Stimulated activated CD8-positive, alpha-beta memory T cell treated with anti-CD3 and anti-CD28 coated beads, Interleukin-7, amount 100 ng/mL, for 24 hours (primary cell): ENCODE measurements around the gene GRIK1.

Experiments
- DNase-seq: peaks from one replicate; pipeline ENCODE4 v3.0.0-alpha.2; 2020; ENCODE audit warnings: low read depth

Gene GRIK1

DNA sequence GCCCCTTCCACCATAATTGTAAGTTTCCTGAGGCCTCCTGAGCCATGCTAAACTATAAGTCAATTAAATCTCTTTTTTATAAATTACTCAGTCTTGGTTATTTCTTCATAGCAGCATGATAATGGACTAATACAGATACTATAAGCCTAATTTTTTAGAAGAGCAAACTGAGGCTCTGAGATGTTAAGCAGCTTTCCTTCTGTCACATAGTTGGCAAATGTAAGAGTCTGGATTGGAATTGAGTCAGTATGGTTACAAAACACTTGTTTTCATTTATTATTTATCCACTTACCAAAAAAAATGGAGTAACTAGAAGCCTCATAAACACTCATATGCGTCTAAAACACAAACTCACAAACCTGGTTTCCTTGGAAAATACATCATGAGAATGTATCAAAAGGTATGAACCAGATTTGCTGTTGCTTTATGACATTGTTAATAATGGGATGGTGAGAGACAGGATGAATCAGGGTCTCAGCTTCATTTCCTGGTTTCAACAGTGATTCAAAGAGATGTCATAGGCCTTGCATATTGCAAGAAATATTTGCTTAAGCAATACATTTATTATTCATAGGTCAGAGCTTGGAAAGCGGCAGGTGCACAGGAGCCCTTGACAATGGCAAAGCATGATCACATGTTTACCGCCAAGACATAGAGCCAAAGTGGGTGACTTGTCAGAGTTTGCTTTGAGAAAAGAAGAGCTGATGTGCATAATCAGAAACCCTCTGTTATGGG, 221.5 kb downstream of the GRIK1 start:
- no peak for DNase-seq

- no peak for DNase-seq
These were observed 222.1 kb downstream of the GRIK1 start for GRCh38 chr21:29717659-29718058.

DNA sequence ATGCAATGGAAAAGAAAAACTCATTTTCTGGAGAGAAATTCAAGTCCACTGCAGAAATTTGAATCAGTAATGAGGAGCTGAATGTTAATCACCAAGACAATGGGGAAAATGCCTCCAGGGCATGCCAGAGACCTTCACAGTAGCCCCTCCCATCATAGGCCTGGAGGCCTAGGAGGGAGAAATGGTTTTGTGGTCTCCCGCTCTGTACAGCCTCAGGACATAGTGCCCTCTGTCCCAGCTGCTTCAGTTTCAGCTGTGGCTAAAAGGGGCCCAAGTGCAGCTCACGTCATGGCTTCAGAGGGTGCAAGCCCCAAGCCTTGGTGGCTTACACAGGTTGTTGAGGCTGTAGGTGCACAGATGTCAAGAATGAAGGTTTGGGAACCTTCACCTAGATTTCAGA, 223.0 kb downstream of the GRIK1 start:
- no peak for DNase-seq

DNA sequence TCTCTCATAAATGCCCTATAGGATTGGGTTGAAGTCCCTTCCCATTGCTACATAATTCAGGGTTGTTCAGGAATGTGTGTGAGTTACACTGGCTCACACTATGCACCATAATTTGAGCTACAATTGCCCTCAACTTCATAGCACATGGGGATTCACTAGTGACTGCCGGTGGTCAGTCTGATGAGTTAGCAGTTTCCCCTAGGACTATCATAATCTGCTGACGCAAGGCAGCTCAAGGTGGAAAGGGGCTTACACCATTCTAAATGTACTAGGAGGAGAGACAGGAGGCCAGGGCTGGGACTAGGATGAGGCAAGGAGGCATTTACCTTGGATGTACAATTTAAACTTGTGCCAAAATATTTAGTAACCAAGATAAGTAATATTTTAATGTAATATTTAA, 224.7 kb downstream of the GRIK1 start:
- no peak for DNase-seq

- no peak for DNase-seq
These were observed 227.0 kb downstream of the GRIK1 start for GRCh38 chr21:29712818-29713217.

GRCh38 chr21:29711236-29711635, 228.6 kb downstream of the GRIK1 start:
- DNase-seq: no peak

DNA sequence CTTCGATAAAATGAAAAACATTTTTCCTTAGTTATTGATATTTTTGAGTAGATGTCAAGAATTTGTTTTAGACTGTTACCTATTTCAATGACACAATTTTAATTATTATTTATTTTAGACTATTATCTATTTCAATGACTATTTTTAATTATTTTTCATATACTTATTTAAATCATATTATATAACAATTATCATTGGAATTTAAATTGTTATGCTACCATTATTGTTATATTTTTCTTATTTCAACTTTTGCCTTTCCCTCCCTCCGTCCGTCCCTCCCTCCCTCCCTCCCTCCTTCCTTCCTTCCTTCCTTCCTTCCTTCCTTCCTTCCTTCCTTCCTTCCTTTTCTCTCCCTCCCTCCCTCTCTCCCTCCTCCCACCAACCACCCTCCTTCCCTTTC, 229.3 kb downstream of the GRIK1 start:
- no peak for DNase-seq

GRCh38 chr21:29708401-29708800, 231.4 kb downstream of the GRIK1 start:
- no peak for DNase-seq

DNA sequence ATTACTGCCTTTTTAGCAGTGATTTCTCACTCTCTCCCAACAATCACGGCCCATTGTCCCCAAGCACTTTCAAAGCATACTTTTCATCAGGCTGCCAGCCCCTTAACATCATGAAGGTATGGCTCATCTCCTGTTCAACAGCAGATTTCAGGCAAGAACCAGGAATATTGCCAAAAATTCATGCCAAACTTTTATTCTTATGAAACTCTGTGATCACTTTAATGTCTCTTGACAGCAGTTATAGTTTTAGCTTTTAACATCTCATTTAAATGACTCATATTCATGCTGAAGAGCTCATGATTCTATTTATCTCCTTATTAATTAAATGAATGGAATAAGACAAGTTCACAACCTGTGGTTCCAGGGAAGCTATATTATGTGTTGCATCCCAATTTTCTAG, 235.1 kb downstream of the GRIK1 start:
- DNase-seq: no peak

GRCh38 chr21:29701676-29702075, 238.1 kb downstream of the GRIK1 start:
- no peak for DNase-seq

- DNase-seq: no peak
These were observed 242.1 kb downstream of the GRIK1 start for GRCh38 chr21:29697555-29698193.

GRCh38 chr21:29696937-29697336, 242.9 kb downstream of the GRIK1 start:
- DNase-seq: no peak

DNA sequence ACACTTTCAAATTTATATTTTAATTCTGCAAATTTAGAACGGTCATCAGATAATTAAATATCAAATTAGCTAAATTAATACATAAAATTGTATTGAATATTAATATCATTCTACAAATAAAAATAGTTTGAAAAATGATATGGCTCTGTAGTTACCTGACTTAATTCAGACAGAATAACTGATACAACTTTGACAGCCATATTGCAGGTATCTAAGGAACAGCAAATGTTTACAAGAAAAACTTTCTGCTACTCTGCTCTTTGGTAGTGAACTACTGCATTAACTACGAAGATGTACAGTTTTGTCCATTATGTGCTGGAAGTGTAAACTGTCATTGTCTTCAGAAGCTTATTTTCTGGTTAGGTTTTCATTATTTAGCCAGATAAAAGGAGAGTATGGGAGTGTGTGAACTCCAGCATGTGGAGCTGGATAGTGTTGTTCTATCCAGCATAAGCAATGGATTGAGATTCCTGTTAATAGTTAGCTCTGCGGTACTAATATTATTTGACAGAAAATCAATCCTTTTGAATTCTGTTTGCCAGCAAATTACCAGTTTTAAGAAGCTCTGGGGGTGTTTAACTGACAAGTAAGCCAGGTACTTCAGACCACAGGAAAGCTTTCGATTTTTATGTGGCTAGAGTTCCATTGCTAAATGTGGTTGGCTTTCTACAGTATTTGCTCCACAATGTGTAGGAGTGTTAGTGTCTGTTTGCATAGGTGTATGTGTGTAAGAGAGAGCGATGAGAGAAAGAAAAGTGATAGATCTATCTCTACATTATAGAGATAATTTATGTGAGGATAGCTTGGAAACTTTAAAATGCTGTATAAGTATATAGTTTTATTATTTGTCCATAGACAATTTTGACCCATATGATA, 247.9 kb downstream of the GRIK1 start:
- no peak for DNase-seq

DNA sequence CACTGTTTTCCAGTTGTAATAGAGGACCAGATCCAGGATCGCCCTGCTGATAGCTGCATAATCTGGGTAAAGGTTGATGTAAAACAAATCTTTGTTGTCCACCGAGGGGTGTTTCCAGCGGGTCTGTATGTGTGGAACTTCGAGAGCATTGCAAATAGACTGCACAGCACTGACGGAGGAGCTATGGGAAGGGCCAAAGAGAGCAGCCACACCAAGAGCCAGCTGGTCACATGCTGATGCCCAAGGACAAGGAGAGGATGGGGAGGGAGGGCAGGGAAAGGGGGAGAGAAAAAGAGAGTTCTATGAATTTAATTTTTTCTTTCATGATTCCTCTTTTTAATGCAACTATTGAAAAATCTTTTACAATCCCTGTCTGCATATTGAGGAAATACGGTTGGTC, 250.0 kb downstream of the GRIK1 start:
- no peak for DNase-seq

DNA sequence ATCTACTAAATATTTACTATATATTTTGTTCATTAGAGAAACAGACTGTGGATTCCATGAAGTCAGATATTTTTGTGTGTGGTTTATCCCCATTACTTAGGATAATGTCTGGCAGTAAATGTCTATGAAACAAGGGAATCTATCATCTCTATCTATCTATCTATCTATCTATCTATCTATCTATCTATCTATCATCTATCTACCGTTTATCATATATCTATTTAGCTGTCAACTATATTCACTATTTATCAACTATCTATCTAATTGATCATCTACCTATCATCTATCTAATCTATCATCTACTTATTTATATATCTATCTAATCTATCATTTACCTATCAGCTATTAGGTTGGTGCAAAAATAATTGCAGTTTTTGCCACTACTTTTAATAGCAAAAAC, 255.7 kb downstream of the GRIK1 start:
- DNase-seq: no peak

GRCh38 chr21:29682800-29683199, 257.0 kb downstream of the GRIK1 start:
- no peak for DNase-seq

GRCh38 chr21:29680273-29680672, 259.5 kb downstream of the GRIK1 start:
- DNase-seq: no peak

DNA sequence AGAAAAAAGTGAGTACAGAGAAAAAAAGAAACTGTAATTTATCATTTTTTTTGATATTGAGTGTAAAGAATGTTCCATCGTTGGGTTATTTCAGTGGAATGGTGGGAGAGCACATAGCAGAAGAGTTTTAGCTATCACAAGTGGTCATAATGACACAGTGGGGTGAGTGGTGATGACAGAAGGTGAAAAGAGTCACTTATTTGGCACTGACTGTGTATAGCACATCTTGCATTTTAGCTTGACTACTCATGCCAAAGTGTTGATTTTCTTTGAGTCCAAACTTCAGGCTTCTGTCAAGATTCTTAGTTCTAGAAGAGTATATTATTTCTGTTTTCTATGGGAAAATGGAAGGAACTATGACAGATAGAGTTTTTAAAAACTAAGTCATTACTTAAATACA, 261.2 kb downstream of the GRIK1 start:
- DNase-seq: no peak

DNA sequence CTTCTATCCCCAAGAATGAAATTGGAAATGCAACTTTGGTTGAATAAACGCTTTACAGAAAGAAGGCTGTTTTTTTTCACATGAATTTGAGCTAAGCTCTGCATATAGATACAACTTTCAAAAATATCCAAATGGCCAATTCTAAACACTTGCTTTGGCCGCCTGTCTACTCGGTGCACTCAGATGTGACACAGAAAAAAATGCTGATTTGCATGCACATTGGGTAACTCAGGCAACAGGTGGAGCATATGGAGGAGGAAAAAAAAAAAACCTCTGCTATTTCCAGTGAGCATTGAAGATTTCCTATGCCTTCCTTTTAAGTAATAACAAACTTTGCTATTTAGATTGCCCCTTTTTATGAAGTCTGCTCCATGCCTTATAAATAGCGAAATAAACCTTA, 262.5 kb downstream of the GRIK1 start:
- no peak for DNase-seq

DNA sequence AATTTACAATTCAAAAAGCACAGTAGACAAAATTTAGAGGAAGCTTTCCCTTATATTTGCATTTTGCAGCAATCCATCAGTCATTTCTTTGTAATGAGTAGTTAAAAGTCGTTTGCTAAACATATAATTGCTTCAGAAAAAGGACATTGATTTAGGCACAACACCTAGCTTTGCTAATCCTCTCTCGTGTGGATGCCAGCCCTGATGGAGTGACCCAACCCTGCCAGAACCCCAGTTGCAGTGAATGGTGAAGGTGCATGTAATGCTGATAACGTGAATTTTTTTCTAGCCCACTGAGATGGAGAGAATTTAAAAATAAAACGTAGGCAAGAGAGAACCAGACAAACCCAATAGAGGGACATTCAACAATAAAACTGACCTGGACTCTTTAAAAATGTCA, 263.4 kb downstream of the GRIK1 start:
- DNase-seq: no peak

DNA sequence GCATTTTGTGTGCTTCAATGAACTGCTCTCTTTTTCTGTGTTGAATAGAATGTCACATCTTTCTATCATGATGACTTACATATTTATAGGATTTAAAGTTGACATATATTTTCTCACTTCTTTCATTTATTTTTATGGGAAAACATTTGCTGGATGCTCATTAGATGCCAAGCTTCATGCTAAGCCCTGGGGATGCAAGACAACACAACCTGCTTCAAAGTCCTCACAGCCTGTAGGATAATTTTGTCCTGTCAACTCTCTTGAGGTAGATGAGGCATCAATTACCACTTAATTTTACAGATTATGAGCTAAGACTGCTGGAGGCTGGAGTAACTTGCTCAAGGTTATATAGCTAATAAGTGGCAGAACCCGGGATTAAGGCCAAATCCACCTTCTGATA, 264.3 kb downstream of the GRIK1 start:
- no peak for DNase-seq

GRCh38 chr21:29674343-29674742, 265.5 kb downstream of the GRIK1 start:
- DNase-seq: no peak

DNA sequence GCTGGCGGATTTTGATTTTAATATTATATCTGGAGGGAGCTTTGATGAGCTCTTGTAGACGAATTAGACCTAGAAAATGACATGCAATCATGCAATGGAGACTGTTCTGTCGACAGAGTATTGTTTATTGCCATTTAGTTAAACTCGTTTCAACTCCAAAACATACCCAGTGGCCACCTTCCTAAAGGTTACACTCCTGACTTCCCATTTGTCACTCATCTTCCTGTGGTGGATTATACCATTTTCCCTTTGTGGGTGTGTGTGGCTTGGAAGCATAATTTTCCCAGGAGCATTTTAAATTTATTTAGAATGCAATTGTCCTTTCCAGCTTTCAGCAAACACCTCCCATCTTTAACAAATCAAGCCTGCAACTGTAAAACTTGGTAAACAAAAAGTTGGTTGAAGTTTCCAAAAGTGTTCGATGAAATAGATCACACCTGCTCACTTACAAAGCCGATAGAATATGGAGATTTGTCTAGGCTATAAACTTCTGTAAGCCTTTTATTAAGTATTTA, 266.6 kb downstream of the GRIK1 start:
- DNase-seq: no peak
